HEK293 (cell line): ENCODE measurements around the gene ACER3.

Source experiments
- ATF2 ChIP-seq: fragments of 450-650 bp; formaldehyde crosslinking; IDR thresholded peaks from 2 replicates; pipeline ENCODE4 v1.5.1; 2016; ENCODE audit warnings: missing biosample characterization, missing genetic modification characterization, low read depth
- CTCF ChIP-seq: fragments of 450-650 bp; formaldehyde crosslinking; IDR thresholded peaks from 2 replicates; pipeline ENCODE4 v1.5.1; 2016; ENCODE audit warnings: missing biosample characterization, missing genetic modification characterization
- GLI4 ChIP-seq: fragments of 450-650 bp; formaldehyde crosslinking; IDR thresholded peaks from 2 replicates; pipeline ENCODE4 v1.5.1; 2016; ENCODE audit warnings: missing biosample characterization, missing genetic modification characterization
- KLF16 ChIP-seq: fragments of 450-650 bp; formaldehyde crosslinking; IDR thresholded peaks from 2 replicates; pipeline ENCODE4 v1.5.1; 2017; ENCODE audit warnings: missing biosample characterization, missing genetic modification characterization
- TCF7L2 ChIP-seq: IDR thresholded peaks from 2 replicates; pipeline ENCODE4 v1.6.1; 2011; ENCODE audit warnings: low read depth, mild to moderate bottlenecking, inconsistent platforms, low read length, moderate library complexity, borderline replicate concordance
- ZBTB21 ChIP-seq: fragments of 450-650 bp; formaldehyde crosslinking; IDR thresholded peaks from 2 replicates; pipeline ENCODE4 v1.5.1; 2017; ENCODE audit warnings: missing biosample characterization, missing genetic modification characterization
- ZBTB7A ChIP-seq: fragments of 450-650 bp; formaldehyde crosslinking; IDR thresholded peaks from 2 replicates; pipeline ENCODE4 v1.5.1; 2016; ENCODE audit warnings: low read depth, missing biosample characterization, missing genetic modification characterization
- ZNF280C ChIP-seq: fragments of 450-650 bp; formaldehyde crosslinking; IDR thresholded peaks from 2 replicates; pipeline ENCODE4 v1.5.1; 2016; ENCODE audit warnings: missing biosample characterization, missing genetic modification characterization
- ZNF398 ChIP-seq: fragments of 450-650 bp; formaldehyde crosslinking; IDR thresholded peaks from 2 replicates; pipeline ENCODE4 v1.5.1; 2017; ENCODE audit warnings: missing biosample characterization, missing genetic modification characterization
- ZNF529 ChIP-seq: fragments of 450-650 bp; formaldehyde crosslinking; IDR thresholded peaks from 2 replicates; pipeline ENCODE4 v1.5.1; 2017; ENCODE audit warnings: missing genetic modification characterization, missing biosample characterization; ENCODE audit not compliant: insufficient replicate concordance
- ZNF544 ChIP-seq: fragments of 450-650 bp; formaldehyde crosslinking; IDR thresholded peaks from 2 replicates; pipeline ENCODE4 v1.5.0; 2017; ENCODE audit warnings: missing biosample characterization, missing genetic modification characterization
- ZNF645 ChIP-seq: fragments of 450-650 bp; formaldehyde crosslinking; IDR thresholded peaks from 2 replicates; pipeline ENCODE4; 2016; ENCODE audit warnings: missing biosample characterization, missing genetic modification characterization
- ZNF704 ChIP-seq: fragments of 450-650 bp; formaldehyde crosslinking; IDR thresholded peaks from 2 replicates; pipeline ENCODE4 v1.5.1; 2016; ENCODE audit warnings: missing biosample characterization, missing genetic modification characterization
- ZNF768 ChIP-seq: fragments of 450-650 bp; formaldehyde crosslinking; IDR thresholded peaks from 2 replicates; pipeline ENCODE4 v1.5.1; 2018; ENCODE audit warnings: missing biosample characterization, mild to moderate bottlenecking, missing genetic modification characterization

- TF ChIP-seq ZNF544 (tag by site-specific recombination) (no peak), ZNF768 (tag by site-specific recombination) (no peak), CTCF (no peak), ZBTB7A (no peak), ZNF398 (tag by site-specific recombination) (no peak), ZBTB21 (tag by site-specific recombination) (no peak), TCF7L2 (no peak), ZNF645 (tag by site-specific recombination) (no peak), ZNF529 (tag by site-specific recombination) (no peak), ZNF280C (tag by site-specific recombination) (no peak), ZNF704 (tag by site-specific recombination) (no peak), GLI4 (tag by site-specific recombination) (no peak), ATF2 (tag by site-specific recombination) (no peak), KLF16 (tag by site-specific recombination) (no peak)
Measured at GRCh38 chr11:77074626-77075221, 214.0 kb downstream of the ACER3 start.
